Neural progenitor cell (in vitro differentiated cells): Measurements from ENCODE around the gene RAET1G. TPM values are rescaled to one million over a fixed set of nuclear protein-coding genes. Genes with fewer than 3 reads are reported as not detected.
"Not testable (repeated sequence)": the region's sequence is repeated elsewhere in the genome, so short reads cannot be mapped to it uniquely, and the experiment has no call there.

Source experiments
- DNase-seq: peaks from one replicate; pipeline ENCODE4 v3.0.0-alpha.2; 2016; ENCODE audit warnings: low spot score
- H2AFZ ChIP-seq: fragments of 200-600 bp; sonication (generic); replicated peaks from 2 replicates; pipeline ENCODE4 v1.6.1; 2016; ENCODE audit warnings: antibody characterized with exemption
- H3F3A ChIP-seq: fragments of 200-600 bp; sonication (generic); 2 replicates; pipeline ENCODE4 v1.6.1; 2016; ENCODE audit warnings: antibody characterized with exemption, low read depth
- H3K27ac ChIP-seq: fragments of 200-600 bp; sonication (generic); 2 replicates; pipeline ENCODE4 v1.5.1; 2016; ENCODE audit warnings: mild to moderate bottlenecking
- H3K27me3 ChIP-seq: fragments of 200-600 bp; sonication (generic); 2 replicates; pipeline ENCODE4 v1.6.1; 2016; ENCODE audit warnings: mild to moderate bottlenecking, moderate library complexity
- H3K36me3 ChIP-seq: fragments of 200-600 bp; sonication (generic); 2 replicates; pipeline ENCODE4 v1.5.1; 2016
- H3K4me1 ChIP-seq: fragments of 200-600 bp; sonication (generic); 2 replicates; pipeline ENCODE4 v1.6.1; 2016; ENCODE audit warnings: mixed run types
- H3K4me2 ChIP-seq: fragments of 200-600 bp; sonication (generic); 2 replicates; pipeline ENCODE4 v1.6.1; 2016
- H3K4me3 ChIP-seq: fragments of 200-600 bp; sonication (generic); 2 replicates; pipeline ENCODE4 v1.5.1; 2016
- H3K79me2 ChIP-seq: fragments of 200-600 bp; sonication (generic); 2 replicates; pipeline ENCODE4 v1.6.1; 2016; ENCODE audit warnings: low read depth
- H3K9ac ChIP-seq: fragments of 200-600 bp; sonication (generic); 2 replicates; pipeline ENCODE4 v1.6.1; 2016
- H3K9me3 ChIP-seq: fragments of 200-600 bp; sonication (generic); 2 replicates; pipeline ENCODE4 v1.5.1; 2016; ENCODE audit warnings: low read depth
- H4K20me1 ChIP-seq: fragments of 200-600 bp; sonication (generic); 2 replicates; pipeline ENCODE4 v1.6.1; 2016; ENCODE audit warnings: low read depth
- H3K27ac Mint-ChIP-seq: 3 replicates; pipeline ENCODE4 v1.8.0; 2021; ENCODE audit warnings: mixed read lengths
- H3K27me3 Mint-ChIP-seq: 2 replicates; pipeline ENCODE4 v1.8.0; 2022; ENCODE audit warnings: low read depth, mild to moderate bottlenecking, inconsistent platforms, moderate library complexity, mixed read lengths; ENCODE audit not compliant: insufficient read depth
- H3K36me3 Mint-ChIP-seq: 3 replicates; pipeline ENCODE4 v1.8.0; 2021; ENCODE audit warnings: mixed read lengths
- H3K4me1 Mint-ChIP-seq: 3 replicates; pipeline ENCODE4 v1.8.0; 2021; ENCODE audit warnings: mixed read lengths
- H3K4me3 Mint-ChIP-seq: 3 replicates; pipeline ENCODE4 v1.8.0; 2021; ENCODE audit warnings: mild to moderate bottlenecking, moderate library complexity, mixed read lengths
- H3K9me3 Mint-ChIP-seq: 3 replicates; pipeline ENCODE4 v1.8.0; 2020; ENCODE audit warnings: mixed read lengths
- EZH2 ChIP-seq: fragments of 200-600 bp; sonication (generic); IDR thresholded peaks from 2 replicates; pipeline ENCODE4 v1.6.1; 2017; ENCODE audit warnings: antibody characterized with exemption, mild to moderate bottlenecking, moderate library complexity
- EZH2phosphoT487 ChIP-seq: fragments of 200-600 bp; sonication (generic); IDR thresholded peaks from 2 replicates; pipeline ENCODE4 v1.6.1; 2017; ENCODE audit warnings: antibody characterized with exemption
- total RNA-seq: library from RNA; depleted of rRNA; stranded (reverse); fragments of >200 nt; gene quantifications from 2 replicates; pipeline ENCODE4 v1.2.3, GENCODE V29; 2015; ENCODE audit warnings: low replicate concordance
- TF ChIP-seq, protein P1 (sequence below): fragments of 200-600 bp; sonication (generic); IDR thresholded peaks from 2 replicates; pipeline ENCODE4 v1.5.1; 2017; ENCODE audit warnings: antibody characterized with exemption, mild to moderate bottlenecking

The RAET1G gene
- total RNA-seq, 1 donor from 2014 or later: not detected

DNA sequence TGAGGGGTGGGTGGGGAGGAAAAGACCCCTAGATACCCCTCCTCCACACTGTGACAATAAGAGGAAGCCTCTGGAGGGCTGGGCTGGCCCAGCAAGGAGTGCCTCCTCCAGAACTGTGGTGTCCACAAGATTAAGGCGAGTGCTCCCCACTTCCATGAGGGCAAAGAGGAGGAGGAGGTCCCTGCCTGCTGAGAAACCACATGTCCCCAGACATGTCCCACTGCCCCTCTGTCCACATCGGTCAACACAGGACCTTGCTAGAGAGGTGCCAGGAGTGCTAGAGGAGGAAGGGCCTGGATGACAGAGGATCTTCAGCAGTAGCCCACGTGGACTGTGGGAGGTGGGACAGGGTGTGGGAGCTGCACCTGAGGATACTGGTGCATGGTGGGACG, 3.1 kb downstream of the RAET1G start:
- H3K4me3 ChIP-seq: no peak overlapping the region
- H3K4me2 ChIP-seq: no peak overlapping the region
- H3K27me3 ChIP-seq: peaks cover 79% of the 10 kb centered on the region
- H3K36me3 ChIP-seq: no peaks in the 10 kb centered on the region
- no peak for DNase-seq
- H3K9me3 ChIP-seq: no peaks in the 10 kb centered on the region
- H3K27me3 Mint-ChIP-seq: peaks cover 53% of the 10 kb centered on the region
- peaks cover 10% of the 10 kb centered on the region for H4K20me1 ChIP-seq
- peaks cover 9% of the 10 kb centered on the region for H3K4me1 Mint-ChIP-seq
- H3K9me3 Mint-ChIP-seq: peaks cover 8% of the 10 kb centered on the region
- H3K27ac Mint-ChIP-seq: no peak overlapping the region
- H3F3A ChIP-seq: peaks cover 4% of the 10 kb centered on the region
- no peaks in the 10 kb centered on the region for H3K36me3 Mint-ChIP-seq
- H3K79me2 ChIP-seq: no peaks in the 10 kb centered on the region
- no peak overlapping the region for H3K9ac ChIP-seq
- no peak overlapping the region for H3K4me3 Mint-ChIP-seq
- no peak overlapping the region for H2AFZ ChIP-seq
- H3K27ac ChIP-seq: no peak overlapping the region
- TF ChIP-seq EZH2 (no peak), EZH2phosphoT487 (no peak)
- TF ChIP-seq, protein P1, sequence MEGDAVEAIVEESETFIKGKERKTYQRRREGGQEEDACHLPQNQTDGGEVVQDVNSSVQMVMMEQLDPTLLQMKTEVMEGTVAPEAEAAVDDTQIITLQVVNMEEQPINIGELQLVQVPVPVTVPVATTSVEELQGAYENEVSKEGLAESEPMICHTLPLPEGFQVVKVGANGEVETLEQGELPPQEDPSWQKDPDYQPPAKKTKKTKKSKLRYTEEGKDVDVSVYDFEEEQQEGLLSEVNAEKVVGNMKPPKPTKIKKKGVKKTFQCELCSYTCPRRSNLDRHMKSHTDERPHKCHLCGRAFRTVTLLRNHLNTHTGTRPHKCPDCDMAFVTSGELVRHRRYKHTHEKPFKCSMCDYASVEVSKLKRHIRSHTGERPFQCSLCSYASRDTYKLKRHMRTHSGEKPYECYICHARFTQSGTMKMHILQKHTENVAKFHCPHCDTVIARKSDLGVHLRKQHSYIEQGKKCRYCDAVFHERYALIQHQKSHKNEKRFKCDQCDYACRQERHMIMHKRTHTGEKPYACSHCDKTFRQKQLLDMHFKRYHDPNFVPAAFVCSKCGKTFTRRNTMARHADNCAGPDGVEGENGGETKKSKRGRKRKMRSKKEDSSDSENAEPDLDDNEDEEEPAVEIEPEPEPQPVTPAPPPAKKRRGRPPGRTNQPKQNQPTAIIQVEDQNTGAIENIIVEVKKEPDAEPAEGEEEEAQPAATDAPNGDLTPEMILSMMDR: no peak
- H3K4me1 ChIP-seq: peaks cover 5% of the 10 kb centered on the region

DNA sequence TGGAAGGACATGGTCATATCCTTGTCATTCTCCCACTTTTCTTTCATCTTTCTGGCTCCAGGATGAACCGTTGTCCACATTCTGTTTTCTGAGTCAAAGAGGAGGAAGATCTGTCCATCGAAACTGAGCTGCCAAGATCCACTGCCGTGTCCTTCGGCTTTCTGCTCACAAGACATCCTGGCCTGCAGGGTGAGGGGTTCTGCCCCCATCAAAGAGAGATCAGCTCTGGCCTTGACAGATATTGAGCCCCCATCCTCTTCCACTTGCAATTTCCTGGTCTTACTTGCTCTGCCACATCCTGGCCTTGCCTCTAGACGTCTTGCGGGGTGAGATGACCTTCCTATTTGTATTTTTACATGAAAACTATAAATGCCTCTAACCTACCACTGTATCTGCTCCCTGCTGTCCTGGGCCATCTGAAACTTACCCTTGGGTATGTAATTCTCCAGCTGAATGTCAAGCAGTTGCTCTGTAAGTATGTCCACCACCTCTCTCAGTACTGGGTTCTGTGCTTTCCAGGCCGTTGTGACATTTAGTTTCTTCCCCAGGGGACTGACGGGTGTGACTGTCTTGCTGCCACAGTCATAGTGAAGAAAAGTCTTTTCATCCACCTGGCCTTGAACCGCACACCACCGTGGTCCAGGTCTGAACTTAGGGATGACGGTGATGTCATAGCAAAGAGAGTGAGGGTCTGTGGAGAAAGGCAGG, 3.6 kb downstream of the RAET1G start:
- not testable (repeated sequence) for H3K9me3 ChIP-seq, H3K9me3 Mint-ChIP-seq, H3K27ac Mint-ChIP-seq, H3K4me1 Mint-ChIP-seq, H3K4me1 ChIP-seq, H4K20me1 ChIP-seq, H2AFZ ChIP-seq, H3F3A ChIP-seq, H3K9ac ChIP-seq, H3K79me2 ChIP-seq, H3K27ac ChIP-seq, H3K4me3 Mint-ChIP-seq, H3K4me3 ChIP-seq, H3K36me3 Mint-ChIP-seq, H3K36me3 ChIP-seq, DNase-seq, H3K4me2 ChIP-seq
- H3K27me3 Mint-ChIP-seq: peaks cover 47% of the 10 kb centered on the region
- peaks cover 79% of the 10 kb centered on the region for H3K27me3 ChIP-seq

DNA sequence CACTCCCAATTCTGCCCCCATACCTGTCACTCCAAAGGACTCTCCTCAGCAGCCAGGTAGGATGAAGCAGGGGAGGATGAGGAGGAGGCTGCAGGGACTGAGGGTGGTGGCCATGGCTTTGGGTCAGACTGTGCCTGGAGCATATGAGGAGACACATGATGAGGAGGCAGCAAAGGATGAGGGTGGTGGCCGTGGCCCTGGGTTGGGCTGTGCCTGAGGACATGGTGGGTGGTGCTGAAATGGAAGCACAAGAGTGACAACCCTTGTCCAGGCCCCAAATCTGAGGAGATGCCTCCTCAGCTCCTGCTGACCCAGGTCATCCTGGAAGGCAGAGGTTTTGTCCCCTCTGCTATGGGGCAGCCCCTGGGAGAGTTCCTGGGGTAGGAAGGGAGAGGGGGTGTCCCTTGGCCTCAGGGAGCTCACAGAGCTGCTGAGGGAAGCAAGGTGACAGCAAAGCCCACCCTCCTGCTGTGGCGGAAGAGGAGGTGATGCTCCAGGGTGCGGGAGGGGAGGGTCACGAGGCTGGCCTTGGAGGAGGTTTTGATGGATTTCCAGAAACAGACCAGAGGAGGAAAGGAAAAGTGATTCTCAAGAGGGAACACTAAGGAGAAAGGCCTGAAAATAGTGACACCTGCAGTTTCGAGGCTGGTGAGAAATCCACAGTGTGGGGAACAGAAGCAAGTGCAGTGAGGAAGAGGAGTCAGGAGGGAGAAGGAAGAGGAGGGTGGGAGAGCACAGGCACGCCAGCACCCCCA, 4.6 kb downstream of the RAET1G start:
- no peaks in the 10 kb centered on the region for H3K36me3 ChIP-seq
- TF ChIP-seq, protein P1: no peak
- TF ChIP-seq EZH2phosphoT487: no peak
- no peak for TF ChIP-seq EZH2
- Mint-ChIP-seq H3K9me3 (peaks cover 3% of the 10 kb centered on the region), H3K36me3 (no peaks in the 10 kb centered on the region), H3K4me1 (peaks cover 5% of the 10 kb centered on the region), H3K27ac (no peak overlapping the region), H3K4me3 (no peak overlapping the region), H3K27me3 (peaks cover 38% of the 10 kb centered on the region)
- H3K79me2 ChIP-seq: no peaks in the 10 kb centered on the region
- peaks cover 2% of the 10 kb centered on the region for H3K4me1 ChIP-seq
- H3K27me3 ChIP-seq: peaks cover 77% of the 10 kb centered on the region
- H3K4me2 ChIP-seq: no peak overlapping the region
- H2AFZ ChIP-seq: no peak overlapping the region
- no peak overlapping the region for H3K27ac ChIP-seq
- H3K9ac ChIP-seq: no peak overlapping the region
- DNase-seq: no peak
- no peaks in the 10 kb centered on the region for H3K9me3 ChIP-seq
- no peak overlapping the region for H3K4me3 ChIP-seq
- no peaks in the 10 kb centered on the region for H4K20me1 ChIP-seq
- H3F3A ChIP-seq: peaks cover 4% of the 10 kb centered on the region

GRCh38 chr6:149917679-149918078, 5.2 kb downstream of the RAET1G start:
- peaks cover 34% of the 10 kb centered on the region for H3K27me3 Mint-ChIP-seq

More at GRCh38 chr6:149917679-149918078, 5.2 kb downstream of the RAET1G start:
- H3K4me3 Mint-ChIP-seq: no peak overlapping the region
- H3K27me3 ChIP-seq: peaks cover 74% of the 10 kb centered on the region
- no peaks in the 10 kb centered on the region for H3K9me3 ChIP-seq
- H3K4me3 ChIP-seq: no peak overlapping the region
- H3F3A ChIP-seq: peaks cover 2% of the 10 kb centered on the region
- H3K4me1 Mint-ChIP-seq: no peaks in the 10 kb centered on the region
- no peak for TF ChIP-seq EZH2phosphoT487
- TF ChIP-seq EZH2: no peak
- TF ChIP-seq, protein P1: no peak
- no peaks in the 10 kb centered on the region for H4K20me1 ChIP-seq
- no peak overlapping the region for H3K27ac Mint-ChIP-seq
- DNase-seq: no peak
- H3K36me3 ChIP-seq: no peaks in the 10 kb centered on the region
- no peaks in the 10 kb centered on the region for H3K79me2 ChIP-seq
- H2AFZ ChIP-seq: no peak overlapping the region
- no peaks in the 10 kb centered on the region for H3K36me3 Mint-ChIP-seq
- H3K9ac ChIP-seq: no peak overlapping the region
- no peak overlapping the region for H3K27ac ChIP-seq
- H3K9me3 Mint-ChIP-seq: no peaks in the 10 kb centered on the region
- no peaks in the 10 kb centered on the region for H3K4me1 ChIP-seq
- no peak overlapping the region for H3K4me2 ChIP-seq
